UCSD-AML1 (cell line): ENCODE data around the gene KRTAP5-5.
"Not testable (repeated sequence)": the region's sequence is repeated elsewhere in the genome, so short reads cannot be mapped to it uniquely, and the experiment has no call there.

Experiments
- DNase-seq: peaks from one replicate; lab custom pipeline; 2025; ENCODE audit not compliant: unreplicated experiment; lab: John Stamatoyannopoulos, UW

The KRTAP5-5 gene

GRCh38 chr11:1655168-1656060 is 25.8 kb downstream of the KRTAP5-5 start:
- no peak for DNase-seq

- DNase-seq, result no peak
These were observed 26.5 kb downstream of the KRTAP5-5 start for GRCh38 chr11:1656061-1656441.

DNA sequence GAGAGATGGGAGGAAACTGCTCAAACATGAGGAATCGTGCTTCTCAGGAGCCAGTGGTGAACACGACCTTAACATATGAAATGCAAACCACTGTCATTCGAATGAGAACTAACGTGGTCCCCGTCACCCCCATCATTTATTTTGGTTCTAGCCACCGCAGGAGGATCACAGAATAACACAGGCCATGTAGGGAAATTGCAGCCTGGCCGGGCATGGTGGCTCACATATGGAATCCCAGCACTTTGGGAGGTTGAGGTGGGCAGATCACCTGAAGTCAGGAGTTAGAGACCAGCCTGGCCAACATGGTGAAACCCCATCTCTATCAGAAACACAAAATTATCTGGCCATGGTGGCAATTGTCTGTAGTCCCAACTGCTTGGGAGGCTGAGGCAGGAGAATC is 27.1 kb downstream of the KRTAP5-5 start:
- DNase-seq, result no peak

DNA sequence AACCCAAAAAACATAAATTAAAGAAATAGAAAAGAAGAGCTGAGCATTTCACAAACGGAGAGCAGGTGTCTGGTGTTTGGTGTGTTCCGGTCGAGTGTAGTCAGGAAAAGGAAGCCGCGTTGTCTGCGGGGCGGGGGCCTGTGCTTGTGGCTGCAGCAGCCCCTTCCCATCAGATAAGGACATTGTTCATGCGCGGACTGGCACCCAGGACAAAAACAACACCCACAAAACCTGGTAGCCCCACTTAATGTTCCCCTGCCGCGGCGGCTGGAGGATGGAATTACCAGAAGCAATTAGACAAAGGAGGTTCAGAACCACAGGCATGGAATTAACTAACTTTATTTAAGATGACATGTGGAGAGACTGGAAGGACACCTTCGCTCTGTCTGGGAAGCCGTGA is 29.9 kb downstream of the KRTAP5-5 start:
- peak; percentile 52 for DNase-seq

DNA sequence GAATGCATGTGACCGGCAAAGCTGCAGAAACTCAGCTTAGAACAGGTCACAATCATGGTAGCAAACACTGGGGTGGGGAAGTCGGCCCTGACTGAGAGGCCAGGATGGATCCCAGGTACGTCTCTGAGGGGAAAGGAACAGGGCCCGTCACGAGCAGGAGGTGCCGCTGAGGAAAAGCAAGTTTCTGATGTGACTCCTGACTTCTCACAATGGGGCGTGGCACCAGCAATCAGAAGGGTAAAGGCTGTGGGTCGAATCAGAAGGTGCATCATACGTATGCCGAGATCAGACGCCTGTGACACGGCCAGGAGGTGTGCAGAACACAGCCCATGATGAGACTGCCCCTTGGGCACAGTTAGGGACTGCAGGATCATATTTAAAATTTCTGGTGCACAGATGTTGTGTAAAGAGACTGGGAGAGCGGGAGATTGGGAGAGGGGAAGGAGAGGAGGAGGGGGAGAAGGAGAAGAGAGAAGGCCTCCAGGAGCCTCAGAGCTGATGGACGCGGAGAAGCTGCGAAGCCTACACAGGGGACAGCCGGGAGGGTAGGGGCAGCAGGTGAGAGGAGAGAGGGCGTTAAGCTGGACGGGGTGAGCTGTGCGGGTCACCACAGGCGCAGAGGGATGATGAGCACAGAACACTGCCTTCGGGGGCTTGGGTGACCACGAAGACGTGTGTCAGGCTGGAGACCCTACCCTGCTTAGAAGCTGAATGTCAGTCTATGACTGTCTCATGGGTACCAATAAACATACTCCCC is 30.7 kb downstream of the KRTAP5-5 start:
- DNase-seq, result no peak

DNA sequence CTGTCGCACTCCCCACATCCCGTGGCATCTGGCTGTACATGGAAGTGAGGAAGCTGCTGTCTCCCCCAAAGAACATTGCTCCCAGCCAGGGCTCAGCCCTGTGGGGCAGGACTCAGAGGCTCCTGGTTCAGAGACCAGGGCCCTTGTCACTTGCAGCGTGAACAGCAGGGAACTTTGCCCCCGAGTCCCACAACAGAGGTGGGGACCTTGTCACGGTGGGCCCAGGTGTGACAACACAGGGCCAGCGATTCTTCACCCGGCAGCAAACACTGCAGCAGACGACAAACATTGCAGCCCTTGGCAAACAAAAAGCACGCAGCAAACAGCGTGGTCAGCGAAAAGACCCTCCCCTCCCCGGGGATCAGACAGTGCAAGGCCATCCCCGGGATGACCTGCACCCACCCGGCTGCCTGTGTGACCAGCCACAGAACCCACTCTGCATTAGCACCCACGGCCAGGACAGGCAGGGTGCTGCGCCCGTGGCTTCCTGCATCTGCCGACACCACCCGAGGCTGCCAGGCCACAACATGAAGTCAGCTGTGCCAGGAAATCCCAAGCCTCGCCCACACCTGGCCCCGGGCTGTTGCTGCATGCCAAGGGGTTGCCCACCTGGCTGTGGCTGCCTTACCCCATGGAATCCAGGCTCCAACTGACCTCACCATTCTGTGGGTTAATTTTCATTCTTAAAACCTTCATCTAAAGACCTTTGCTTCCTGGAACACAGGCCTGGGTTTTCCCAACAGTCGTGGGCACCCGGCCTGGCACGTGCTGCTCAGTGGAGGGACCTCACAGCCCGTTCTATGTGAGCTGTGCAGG is 32.1 kb downstream of the KRTAP5-5 start:
- not testable (repeated sequence) for DNase-seq

DNA sequence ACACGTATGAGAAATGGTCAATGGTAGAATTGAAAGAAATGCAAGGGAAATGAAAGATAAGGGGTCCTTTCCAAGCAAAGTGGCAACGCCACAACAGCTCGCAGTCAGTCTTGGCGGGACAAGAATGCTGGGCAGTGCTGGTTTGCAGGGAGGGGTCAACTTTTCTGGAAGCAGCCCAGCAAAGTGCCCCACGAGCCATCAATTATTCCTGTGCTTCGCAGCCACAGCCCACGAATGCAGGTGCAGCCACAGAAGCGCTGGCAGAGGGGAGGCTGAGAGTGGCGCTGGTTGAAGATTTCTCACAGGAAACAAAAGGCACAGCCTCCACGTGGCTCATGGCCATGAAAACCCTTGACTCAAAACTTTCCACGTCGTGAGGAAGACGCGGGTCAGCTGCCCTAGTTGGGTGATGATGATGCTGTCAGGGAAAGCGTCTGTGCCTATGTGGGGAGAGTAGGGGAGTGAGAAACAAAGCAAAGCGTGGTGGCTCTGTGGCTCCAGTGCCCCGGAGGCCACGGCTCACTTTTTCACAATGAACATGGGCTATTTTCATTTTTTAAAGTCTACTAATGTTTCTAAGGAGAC is 33.2 kb downstream of the KRTAP5-5 start:
- DNase-seq, result not testable (repeated sequence)

DNA sequence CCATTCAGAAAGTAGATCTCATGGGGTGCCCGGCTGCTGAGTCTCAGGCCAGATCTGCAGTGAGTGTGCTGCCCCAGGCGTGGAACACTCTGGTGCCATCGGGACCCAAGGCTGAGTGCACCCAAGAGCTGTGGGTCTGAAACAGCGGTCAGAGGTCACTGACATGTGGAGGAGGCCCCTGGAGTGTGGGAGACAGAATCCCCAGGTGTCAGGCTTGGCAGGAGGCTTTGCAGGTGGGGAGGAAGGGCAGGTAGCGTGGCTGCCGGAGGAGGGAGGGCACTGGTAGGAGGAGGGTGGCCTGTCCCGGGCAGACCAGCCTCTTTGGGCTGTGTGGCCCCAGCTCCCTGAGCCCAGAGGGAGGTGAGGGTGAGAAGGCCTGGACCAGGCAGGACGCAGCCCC is 35.7 kb downstream of the KRTAP5-5 start:
- no peak for DNase-seq

DNA sequence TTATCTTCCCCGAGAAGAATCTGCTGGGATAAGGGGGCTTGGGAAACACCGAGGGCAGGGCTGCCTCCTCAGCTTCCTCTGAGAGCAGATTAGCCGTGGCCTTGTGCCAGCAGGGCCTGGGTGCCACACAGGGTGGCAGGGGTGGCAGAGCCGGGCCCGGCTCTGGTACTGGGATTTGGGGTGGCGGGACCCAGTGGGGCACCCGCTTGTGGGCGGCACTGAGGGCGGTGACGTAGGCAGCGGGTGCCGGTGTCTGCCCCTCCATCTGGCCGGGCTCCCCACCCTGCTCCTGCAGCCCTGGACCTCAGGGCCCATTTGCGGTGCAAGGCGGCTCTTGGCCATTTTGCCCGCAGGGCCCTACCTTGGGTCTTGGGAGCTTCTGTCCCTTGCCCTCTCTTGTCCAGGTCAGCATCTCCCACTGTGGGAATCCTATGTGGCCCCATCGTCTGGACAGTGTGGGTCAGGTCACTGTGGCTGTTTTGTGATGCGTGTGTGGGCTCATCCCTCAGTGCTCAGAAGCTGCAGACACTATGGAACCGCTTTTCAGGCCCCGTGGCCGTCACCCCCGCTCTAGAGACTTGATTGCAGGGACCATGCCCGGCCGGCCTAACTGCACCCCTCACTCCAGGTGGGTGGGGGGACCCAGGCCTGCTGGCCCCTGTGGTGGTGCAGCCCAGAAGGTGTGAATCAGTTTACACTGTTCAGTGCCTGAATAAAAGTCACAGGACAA is 37.7 kb downstream of the KRTAP5-5 start:
- no peak for DNase-seq

GRCh38 chr11:1667906-1668305 is 38.3 kb downstream of the KRTAP5-5 start:
- DNase-seq, result no peak

DNA sequence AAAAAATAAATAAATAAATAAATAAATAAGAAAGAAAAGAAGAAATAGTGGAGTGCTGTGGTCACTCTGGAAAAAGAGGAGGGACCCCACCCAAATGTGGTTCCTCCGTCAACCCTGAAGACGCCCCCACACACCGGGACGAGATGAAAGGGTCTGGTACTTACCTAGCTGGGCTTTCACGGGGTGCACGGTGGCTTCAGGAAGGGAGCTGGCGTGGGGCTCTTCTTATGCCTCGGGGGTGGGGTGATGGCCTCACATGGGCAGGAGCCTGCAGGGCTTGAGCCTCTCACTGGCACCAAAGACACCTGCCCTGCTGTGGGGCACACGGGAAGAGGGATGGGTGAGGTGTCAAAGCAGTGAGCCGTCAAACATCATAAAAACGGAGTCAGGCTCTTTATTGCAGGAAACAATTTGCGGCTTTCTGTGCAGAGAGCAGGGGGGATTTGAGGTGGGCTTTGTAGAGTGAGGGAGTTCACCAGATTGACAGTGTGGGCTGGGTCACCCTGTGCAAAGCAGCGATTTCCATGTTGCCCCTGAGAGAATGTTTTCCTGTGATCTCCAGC is 39.4 kb downstream of the KRTAP5-5 start:
- no peak for DNase-seq

DNA sequence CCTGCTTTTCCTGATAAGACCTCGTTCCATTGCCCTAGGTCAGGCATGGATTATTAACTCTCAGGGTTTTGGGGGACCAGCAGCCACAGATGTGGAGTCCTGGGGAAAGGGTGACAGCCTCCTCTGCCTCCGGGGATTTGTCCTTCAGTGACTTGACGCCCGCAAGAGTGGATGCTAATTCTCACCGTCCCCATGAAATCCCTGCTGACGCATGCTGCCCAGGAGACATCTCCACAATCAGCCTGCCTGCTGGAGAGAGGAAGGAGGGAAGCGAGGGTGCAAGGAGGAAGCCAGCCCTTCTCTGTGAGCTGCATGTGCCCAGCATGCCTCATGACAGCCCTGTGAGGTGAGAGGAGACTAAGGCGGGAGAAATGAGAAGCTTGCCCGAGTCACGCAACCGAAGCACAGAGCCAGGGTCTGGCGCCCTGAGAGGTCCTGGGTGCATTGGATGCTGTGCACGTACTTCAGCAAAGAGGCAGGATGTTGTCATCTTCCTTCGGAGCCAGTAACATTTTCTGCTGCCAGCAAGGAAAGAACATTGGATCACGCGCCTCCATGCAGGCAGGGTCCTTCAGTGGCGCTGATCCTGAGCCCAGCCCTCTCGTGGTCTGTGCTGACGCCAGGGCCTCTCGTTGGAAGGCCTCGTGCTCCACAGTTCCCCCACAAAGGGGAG is 40.1 kb downstream of the KRTAP5-5 start:
- DNase-seq, result no peak

DNA sequence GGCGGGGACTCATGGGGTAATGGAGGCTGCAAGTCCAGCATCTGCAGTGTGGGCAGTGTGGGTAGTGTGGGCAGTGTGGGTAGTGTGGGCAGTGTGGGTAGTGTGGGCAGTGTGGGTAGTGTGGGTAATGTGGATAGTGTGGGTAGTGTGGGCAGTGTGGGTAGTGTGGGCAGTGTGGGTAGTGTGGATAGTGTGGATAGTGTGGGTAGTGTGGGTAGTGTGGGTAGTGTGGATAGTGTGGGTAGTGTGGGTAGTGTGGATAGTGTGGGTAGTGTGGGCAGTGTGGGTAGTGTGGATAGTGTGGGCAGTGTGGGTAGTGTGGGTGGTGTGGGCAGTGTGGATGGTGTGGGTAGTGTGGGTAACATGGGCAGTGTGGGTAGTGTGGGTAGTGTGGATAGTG is 40.9 kb downstream of the KRTAP5-5 start:
- not testable (repeated sequence) for DNase-seq

DNA sequence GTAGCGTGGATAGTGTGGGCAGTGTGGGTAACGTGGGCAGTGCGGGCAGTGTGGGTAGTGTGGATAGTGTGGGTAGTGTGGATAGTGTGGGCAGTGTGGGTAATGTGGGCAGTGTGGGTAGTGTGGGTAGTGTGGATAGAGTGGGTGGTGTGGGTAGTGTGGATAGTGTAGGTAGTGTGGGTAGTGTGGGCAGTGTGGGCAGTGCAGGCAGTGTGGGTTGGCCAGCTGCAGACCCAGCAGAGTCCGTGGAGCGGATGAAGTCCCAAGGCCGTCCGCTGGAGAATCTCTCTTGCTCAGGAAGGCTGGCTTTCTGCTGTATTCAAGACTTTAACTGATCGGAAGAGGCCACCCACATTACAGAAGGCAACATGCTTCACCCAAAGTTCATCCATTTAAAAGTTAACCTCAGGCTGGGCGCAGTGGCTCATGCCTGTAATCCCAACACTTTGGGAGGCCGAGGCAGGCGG is 41.4 kb downstream of the KRTAP5-5 start:
- no peak for DNase-seq

DNA sequence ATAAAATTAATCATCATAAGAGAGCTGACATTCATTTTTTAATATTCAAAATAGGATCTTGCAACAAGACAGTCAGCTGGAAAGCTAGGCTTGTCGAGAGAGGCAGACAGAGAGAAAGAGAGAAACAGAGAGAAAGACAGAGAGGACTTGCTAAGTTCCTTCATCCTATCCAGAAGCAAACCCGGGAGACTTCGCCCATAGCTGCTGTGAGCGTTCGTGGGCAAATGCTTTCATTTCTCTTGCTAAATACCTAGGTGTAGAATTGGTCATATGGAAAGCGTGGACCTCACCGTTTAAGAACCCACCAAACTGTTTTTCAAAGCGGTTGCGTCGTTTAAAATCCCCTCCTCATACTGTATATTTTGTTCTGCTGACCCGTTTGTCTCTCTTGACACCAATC is 42.1 kb downstream of the KRTAP5-5 start:
- DNase-seq, result no peak

- no peak for DNase-seq
These were observed 43.2 kb downstream of the KRTAP5-5 start for GRCh38 chr11:1672613-1673350.

DNA sequence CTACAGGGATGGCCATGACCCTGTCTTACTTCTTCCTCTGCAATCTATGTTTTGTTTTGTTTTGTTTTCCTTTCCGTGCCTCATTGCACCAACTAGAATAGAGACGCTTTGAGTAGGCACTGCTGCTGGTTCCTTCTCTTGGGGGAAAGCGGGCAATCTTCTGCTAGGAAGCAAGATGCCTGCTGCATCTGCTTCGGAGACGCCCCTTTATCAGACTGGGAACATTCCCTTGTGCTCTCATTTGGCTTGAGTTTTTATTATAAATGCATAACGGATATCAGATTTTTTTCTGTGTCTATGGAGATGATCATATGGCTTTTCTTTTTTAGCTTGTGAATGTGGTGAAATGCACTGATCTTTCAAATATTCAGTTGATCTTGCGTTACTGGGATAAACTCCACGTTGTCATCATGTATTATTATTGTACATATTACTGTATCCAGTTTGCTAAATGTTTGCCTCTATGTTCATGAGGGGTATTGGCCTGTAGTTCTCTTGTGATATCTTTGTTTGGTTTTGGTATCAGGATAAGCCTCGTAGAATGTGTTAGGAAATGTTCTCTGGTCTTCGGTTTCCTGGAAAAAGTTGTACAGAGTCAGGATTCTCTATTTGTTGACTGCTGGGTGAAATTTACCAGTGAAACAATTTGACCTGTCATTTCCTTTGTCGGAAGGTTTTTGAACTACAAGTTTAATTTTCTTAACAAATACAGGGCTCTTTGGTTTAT is 44.0 kb downstream of the KRTAP5-5 start:
- no peak for DNase-seq
